ENCODE measurements around the gene RUSC1.

RUSC1 gene

DNA sequence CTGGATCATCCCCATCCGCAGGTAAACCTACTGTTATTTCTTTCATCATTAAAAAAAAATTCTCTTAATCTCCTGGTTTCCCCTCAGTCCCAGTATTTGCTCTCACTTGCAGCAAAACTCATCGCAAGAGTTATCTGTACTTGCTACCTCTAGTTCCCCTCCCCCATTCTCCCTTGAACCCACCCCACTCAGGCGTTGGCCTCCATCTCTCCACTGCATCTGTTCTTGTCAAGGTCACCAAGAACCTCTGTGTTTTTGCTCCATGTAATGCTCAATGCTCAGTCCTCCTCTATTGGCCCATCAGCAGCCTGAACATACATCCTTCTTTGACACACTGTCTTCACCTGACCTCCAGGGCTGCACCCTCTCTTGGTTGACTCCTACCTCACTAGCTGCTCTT is 24.0 kb upstream of the RUSC1 start:
- no peak for FAIRE-seq

DNA sequence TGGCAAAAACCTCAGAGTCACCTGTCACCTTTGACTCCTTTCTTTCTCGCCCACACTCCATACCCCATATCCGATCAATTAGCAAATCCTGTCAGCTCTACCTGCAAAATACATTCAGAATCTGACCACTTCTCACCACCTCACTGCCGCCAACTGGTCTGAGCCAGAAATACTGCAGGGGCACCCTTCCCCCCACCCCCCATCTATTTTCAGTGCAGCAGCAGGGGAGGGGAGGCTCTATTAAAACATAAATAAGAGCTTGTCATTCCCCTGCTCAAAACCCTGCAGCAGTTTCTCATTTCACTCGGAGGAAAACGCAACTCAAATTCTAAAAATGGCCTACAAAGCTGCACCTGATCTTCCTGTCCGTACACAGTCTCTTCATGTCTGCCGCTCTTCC is 23.3 kb upstream of the RUSC1 start:
- no peak for FAIRE-seq

DNA sequence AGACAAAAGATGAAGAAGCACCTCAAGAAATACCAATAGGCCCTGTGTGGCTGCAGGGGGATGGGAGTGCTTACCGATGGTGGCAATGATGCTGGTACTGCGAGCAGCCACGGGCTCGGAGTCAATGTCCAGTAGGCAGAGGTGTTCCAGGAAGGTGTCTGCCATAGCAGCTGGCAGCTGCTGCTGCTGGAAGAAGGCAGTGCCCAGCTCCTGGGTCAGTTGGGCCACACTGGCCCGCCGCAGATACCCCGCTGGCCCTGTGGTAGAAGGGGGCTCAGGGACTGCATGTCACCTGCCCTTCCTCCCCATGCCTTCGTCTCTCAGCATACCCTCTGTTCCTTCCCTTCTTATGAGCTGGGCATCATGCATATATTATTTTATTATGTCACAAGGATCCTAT is 20.7 kb upstream of the RUSC1 start:
- no peak for FAIRE-seq

- no peak for FAIRE-seq
Observed at GRCh38 chr1:155300553-155301329, 20.0 kb upstream of the RUSC1 start.

GRCh38 chr1:155301342-155301841 is 19.3 kb upstream of the RUSC1 start, which contains the start of gene PKLR:
Gene PKLR, minus strand, starts transcription at chr1:155301438. Its CDS starts 43 bp downstream, at chr1:155301395.
- FAIRE-seq: no peak

GRCh38 chr1:155304558-155305063 is 16.1 kb upstream of the RUSC1 start:
- FAIRE-seq: no peak

DNA sequence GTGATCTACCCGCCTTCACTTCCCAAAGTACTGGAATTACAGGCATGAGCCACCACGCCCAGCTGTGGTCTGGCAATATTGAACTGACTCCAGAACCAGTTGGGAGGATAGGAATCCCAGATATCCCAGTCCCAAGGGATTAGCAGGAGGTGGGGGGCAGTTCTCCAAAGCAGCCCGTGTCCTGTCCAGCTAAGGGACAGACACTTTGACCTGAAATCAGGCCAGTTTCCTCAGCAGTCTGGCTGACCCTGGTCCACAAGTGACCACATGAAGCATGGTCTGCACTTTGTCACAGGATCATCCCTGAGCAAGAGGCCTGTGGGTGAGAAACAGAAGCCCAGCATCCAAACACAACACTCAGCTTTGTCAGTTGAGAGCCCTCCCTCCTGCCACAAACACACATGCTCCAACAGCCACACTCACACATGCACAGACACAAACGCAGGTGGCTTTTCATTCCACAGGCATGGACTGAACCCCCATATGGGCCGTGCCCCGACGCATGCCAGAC is 14.8 kb upstream of the RUSC1 start:
- no peak for FAIRE-seq

- no peak for FAIRE-seq
Observed at GRCh38 chr1:155307247-155307740, 13.4 kb upstream of the RUSC1 start.

GRCh38 chr1:155308493-155309422 is 11.9 kb upstream of the RUSC1 start, which contains the start of gene FDPS:
Gene FDPS, plus strand, starts transcription at chr1:155308866. Its CDS starts 924 bp downstream, at chr1:155309790.
- peak; percentile 98 for FAIRE-seq

DNA sequence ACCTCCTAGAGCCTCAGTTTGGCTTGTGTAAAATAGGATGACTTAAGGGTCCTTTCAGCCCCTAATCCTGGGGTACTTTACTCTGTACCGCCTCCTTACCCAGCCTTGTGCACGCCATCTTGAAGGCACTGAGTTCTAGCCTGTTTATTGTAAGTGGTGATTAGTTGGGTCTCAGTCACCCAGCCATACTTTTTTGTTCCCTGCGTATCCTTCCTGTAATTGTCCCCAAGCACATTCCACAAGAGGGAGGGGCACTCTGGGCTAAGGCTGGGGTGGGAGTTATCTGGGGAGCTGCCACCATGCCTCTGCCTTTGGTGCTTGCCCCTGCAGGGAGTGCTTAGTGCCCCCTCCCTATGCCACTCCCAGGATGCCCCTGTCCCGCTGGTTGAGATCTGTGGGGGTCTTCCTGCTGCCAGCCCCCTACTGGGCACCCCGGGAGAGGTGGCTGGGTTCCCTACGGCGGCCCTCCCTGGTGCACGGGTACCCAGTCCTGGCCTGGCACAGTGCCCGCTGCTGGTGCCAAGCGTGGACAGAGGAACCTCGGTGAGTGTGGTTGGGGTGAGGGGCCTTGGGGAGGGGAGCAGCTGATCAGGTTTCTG is 11.2 kb upstream of the RUSC1 start:
- no peak for FAIRE-seq

DNA sequence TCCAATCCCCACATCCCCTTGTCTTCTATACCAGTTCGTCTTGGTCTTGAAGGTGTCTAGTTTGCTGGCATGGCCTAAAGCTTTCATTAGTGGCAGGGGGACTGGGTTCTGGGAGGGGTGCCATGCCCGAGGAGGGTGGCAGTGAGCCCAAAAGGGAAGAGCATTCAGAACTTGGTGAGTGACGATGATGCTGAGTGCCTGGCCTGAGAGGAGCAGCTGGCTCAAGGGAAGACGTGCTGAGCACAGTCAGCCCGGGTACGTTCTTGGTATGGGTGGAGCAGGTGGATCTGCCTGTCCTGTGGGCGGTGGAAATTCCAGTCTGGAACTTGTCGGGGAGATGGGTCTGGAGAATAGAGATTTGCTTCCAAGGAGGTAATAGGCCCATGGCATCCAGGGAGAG is 7.4 kb upstream of the RUSC1 start:
- no peak for FAIRE-seq

DNA sequence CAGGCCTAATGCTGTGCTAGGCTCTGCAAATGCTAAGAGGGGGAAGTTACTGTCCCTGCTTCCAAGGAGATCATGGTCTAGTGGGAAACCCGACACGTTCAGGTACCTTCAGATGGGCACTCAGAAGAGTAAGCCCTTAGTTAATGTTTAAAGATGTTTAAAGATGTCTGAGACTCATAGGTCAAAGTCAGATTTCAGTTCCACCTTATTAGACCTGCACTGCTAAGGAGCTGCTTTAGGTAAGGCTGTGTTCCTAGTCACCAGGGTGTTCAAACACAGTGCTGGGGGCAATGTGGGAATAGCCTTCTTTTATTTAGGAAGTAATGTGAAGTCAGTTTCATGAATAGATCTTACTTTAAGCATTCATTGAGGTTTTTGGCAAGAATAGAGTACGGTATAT is 3.8 kb upstream of the RUSC1 start:
- no peak for FAIRE-seq

- no peak for FAIRE-seq
Observed at GRCh38 chr1:155318082-155318481, 2.6 kb upstream of the RUSC1 start.

DNA sequence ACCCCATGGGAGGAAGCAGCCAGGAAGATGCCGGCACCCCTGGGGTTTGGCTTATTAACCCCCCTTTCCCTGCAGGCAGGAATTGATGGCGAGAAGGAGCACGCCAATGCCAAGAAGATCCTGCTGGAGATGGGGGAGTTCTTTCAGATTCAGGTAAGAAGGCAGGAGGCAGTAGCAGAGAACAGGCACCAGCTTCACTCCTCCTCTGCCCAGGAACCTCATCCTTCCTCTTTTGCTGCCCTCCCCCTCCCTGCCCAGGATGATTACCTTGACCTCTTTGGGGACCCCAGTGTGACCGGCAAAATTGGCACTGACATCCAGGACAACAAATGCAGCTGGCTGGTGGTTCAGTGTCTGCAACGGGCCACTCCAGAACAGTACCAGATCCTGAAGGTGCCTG is 1.2 kb upstream of the RUSC1 start:
- FAIRE-seq: no peak

DNA sequence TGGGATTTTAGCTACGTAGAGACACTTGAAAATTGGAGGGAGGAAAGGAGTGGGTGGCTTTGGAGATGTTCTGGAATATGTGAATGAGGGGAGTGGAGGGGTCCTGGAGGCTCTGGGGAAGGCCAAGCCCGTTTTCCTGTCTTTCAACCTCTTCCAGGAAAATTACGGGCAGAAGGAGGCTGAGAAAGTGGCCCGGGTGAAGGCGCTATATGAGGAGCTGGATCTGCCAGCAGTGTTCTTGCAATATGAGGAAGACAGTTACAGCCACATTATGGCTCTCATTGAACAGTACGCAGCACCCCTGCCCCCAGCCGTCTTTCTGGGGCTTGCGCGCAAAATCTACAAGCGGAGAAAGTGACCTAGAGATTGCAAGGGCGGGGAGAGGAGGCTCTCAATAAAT is 442 bp upstream of the RUSC1 start:
- no peak for FAIRE-seq

DNA sequence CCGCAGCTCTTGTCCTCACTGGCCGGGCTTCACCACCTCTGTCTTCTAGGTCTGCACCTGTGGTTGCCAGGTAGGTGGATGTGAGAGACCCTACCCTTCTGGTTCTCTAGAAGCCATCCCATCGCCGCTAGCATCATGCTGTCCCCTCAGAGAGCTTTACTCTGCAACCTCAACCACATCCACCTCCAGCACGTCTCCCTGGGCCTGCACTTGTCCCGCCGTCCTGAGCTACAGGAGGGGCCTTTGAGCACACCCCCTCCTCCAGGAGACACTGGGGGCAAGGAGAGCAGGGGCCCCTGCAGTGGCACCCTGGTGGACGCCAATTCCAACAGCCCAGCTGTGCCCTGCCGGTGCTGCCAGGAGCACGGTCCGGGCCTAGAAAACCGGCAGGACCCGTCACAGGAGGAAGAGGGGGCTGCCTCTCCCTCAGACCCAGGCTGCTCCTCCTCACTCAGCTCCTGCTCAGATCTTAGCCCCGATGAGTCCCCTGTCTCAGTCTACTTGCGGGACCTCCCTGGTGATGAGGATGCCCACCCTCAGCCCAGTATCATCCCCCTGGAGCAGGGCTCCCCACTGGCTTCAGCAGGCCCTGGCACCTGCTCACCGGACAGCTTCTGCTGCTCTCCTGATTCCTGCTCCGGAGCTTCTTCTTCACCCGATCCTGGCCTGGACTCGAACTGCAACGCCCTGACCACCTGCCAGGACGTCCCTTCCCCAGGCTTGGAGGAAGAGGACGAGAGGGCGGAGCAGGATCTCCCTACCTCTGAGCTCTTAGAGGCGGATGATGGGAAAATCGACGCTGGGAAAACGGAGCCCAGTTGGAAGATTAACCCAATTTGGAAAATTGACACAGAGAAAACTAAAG is 1.2 kb downstream of the RUSC1 start:
- FAIRE-seq: no peak

DNA sequence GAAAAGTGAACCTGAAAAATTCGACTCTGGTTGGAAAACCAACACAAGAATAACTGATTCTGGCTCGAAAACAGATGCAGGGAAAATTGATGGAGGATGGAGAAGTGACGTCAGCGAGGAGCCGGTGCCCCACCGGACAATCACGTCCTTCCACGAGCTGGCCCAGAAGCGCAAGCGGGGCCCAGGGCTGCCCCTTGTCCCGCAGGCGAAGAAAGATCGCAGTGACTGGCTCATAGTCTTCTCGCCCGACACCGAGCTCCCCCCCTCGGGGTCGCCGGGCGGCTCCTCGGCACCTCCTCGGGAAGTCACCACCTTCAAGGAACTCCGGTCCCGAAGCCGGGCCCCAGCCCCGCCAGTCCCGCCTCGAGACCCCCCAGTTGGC is 1.9 kb downstream of the RUSC1 start:
- FAIRE-seq: no peak

GRCh38 chr1:155322953-155323728 is 2.4 kb downstream of the RUSC1 start:
- FAIRE-seq: peak; percentile 97

- peak; percentile 51 for FAIRE-seq
Observed at GRCh38 chr1:155323729-155324036, 3.0 kb downstream of the RUSC1 start.

DNA sequence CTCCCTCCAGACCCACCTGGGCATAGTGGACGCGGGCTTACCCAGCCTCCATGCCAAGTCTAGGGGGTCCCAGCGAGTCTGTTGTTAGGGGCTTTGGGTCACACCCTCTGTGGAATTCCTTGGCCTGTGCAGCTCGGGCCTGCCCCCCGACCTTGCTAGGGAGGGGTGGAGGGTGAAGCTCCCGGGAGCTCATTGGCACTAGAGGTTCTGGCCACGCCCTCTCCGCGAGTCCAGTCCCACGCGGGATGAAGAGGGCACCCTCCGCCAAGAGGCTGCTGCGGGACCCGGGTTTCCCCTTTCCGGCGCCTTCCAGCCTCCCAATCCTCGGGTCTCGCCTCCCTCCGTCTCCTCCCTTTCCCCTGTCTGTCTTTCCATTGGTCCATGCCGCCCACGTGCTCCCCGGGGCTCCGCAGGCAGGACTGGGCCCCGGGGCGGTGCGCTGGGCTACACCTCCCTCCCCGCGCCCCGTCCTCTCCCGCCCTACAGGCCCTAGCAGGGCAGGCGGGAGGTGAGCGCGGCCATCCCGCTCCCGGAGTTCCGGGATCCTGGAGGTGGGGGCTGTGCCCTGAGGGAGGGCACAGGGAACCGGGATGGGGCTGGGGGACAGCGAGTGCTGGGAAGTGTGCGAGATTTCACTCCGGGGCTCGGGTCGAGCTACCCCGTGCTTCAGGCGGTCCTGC is 3.5 kb downstream of the RUSC1 start:
- peak; percentile 95 for FAIRE-seq
